ENCODE data around the gene TVP23C. TPM values are rescaled to one million over a fixed set of nuclear protein-coding genes. Genes with fewer than 3 reads are reported as not detected.

The TVP23C gene
- total RNA-seq, 2 experiments from 2014 or later: 14.8 to 16.0 TPM

GRCh38 chr17:15469260-15469659, 94.0 kb downstream of the TVP23C start:
- CTCF ChIA-PET: no interaction called here
- DNase-seq: no peak
- intact Hi-C loops (cut with DNase I, micrococcal nuclease): no loop called here

DNA sequence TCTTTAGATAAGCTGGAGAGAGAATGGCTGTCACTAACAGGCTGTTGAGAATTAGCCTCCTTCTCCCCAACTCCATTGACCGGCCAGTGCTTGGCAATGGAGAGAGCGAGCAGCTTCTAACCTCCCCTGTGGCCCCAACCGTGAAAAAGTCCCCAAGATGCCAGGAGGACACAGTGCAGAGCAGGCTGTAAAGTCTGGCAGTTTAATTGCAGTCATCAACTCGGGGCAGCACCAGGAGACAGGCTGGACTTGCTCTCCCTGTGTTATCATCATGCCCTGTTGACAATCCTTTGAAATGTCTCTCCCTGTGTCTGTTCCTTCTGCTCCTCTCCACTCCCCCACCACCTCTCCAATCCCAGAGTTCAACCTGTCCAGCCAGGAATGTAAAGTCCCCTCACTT, 95.2 kb downstream of the TVP23C start:
- CTCF ChIA-PET: no interaction called here
- TF ChIP-seq CTCF (IDR thresholded peaks at IDR 0.05): no peak
- no peak for ATAC-seq (ENCODE audit: poor library complexity)
- no peaks in the 10 kb centered on the region for H3K9me3 Mint-ChIP-seq
- POLR2A ChIA-PET: no interaction called here
- no peaks in the 10 kb centered on the region for H3K36me3 Mint-ChIP-seq (ENCODE audit: low read depth)
- H3K27me3 ChIP-seq (ENCODE audit: control insufficient read depth in 1 of 2, insufficient read depth in 2 of 2, low read length in 2 of 2): no peaks in the 10 kb centered on the region
- intact Hi-C loops (cut with DNase I, micrococcal nuclease): no loop called here
- no peak overlapping the region for H3K27ac ChIP-seq (ENCODE audit: low read depth in 1 of 2, low read length in 2 of 2)
- H3K4me1 ChIP-seq (ENCODE audit: insufficient read depth, low read length): no peaks in the 10 kb centered on the region
- H3K4me3 Mint-ChIP-seq: no peak overlapping the region
- H3K27ac Mint-ChIP-seq: no peak overlapping the region
- no peaks in the 10 kb centered on the region for H3K4me1 Mint-ChIP-seq (ENCODE audit: low read depth)
- H3K9me3 ChIP-seq (ENCODE audit: control insufficient read depth in 1 of 2, insufficient read depth in 1 of 2, low read length in 2 of 2): no peaks in the 10 kb centered on the region
- H3K27me3 Mint-ChIP-seq: no peaks in the 10 kb centered on the region
- no peaks in the 10 kb centered on the region for H3K36me3 ChIP-seq (ENCODE audit: insufficient read depth, low read length)
- H3K4me3 ChIP-seq (ENCODE audit: low read length): no peak overlapping the region
- DNase-seq: no peak

More at GRCh38 chr17:15469260-15469659, 94.0 kb downstream of the TVP23C start:
- H3K27ac ChIP-seq (ENCODE audit: low read depth in 1 of 2, low read length in 2 of 2): no peak overlapping the region
- H3K4me3 ChIP-seq (ENCODE audit: low read length): no peak overlapping the region
- Mint-ChIP-seq H3K27ac (no peak overlapping the region), H3K27me3 (no peaks in the 10 kb centered on the region), H3K4me1 (ENCODE audit: low read depth) (no peaks in the 10 kb centered on the region), H3K4me3 (no peak overlapping the region), H3K36me3 (ENCODE audit: low read depth) (no peaks in the 10 kb centered on the region), H3K9me3 (no peaks in the 10 kb centered on the region)
- H3K36me3 ChIP-seq (ENCODE audit: insufficient read depth, low read length): no peaks in the 10 kb centered on the region
- H3K4me1 ChIP-seq (ENCODE audit: insufficient read depth, low read length): no peaks in the 10 kb centered on the region
- no peaks in the 10 kb centered on the region for H3K27me3 ChIP-seq (ENCODE audit: control insufficient read depth in 1 of 2, insufficient read depth in 2 of 2, low read length in 2 of 2)
- no peak for ATAC-seq (ENCODE audit: poor library complexity)
- H3K9me3 ChIP-seq (ENCODE audit: control insufficient read depth in 1 of 2, insufficient read depth in 1 of 2, low read length in 2 of 2): no peaks in the 10 kb centered on the region
- POLR2A ChIA-PET: no interaction called here
- TF ChIP-seq CTCF (IDR thresholded peaks at IDR 0.05): no peak

DNA sequence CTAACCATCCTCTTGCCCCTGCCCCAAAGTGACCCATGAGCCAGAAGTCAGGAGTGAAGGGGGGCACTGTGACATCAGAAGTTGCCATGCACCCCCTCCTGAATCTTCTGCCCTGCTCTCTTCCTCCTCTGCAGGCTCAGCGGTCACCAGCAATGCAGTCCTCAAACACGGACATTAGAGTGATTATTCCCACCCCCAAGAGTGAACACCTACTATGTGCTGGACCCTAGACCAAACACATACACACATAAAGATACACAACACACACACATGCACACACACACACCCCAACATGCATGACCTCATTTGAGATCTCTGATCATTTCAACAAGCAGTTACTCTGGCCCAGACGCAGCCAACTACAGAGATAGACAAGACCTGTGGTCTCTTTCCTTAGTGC, 95.7 kb downstream of the TVP23C start, which contains the start of gene CDRT4:
Gene CDRT4, minus strand, starts transcription at position 30 of the 400 bp plus-strand sequence. CDS start 27,383 bp downstream, outside the sequence.
- Mint-ChIP-seq H3K4me3 (no peak within 1 kb of the TSS), H3K27me3 (no peaks in the 10 kb centered on the region), H3K4me1 (ENCODE audit: low read depth) (no peaks in the 10 kb centered on the region), H3K36me3 (ENCODE audit: low read depth) (no peaks in the 10 kb centered on the region), H3K9me3 (no peaks in the 10 kb centered on the region), H3K27ac (no peak within 1 kb of the TSS)
- CTCF ChIA-PET: no interaction called here
- ATAC-seq (ENCODE audit: poor library complexity) (no peak), DNase-seq (no peak)
- Histone ChIP-seq H3K36me3 (ENCODE audit: insufficient read depth, low read length) (no peaks in the 10 kb centered on the region), H3K27ac (ENCODE audit: low read depth in 1 of 2, low read length in 2 of 2) (no peak within 1 kb of the TSS), H3K27me3 (ENCODE audit: control insufficient read depth in 1 of 2, insufficient read depth in 2 of 2, low read length in 2 of 2) (no peaks in the 10 kb centered on the region), H3K9me3 (ENCODE audit: control insufficient read depth in 1 of 2, insufficient read depth in 1 of 2, low read length in 2 of 2) (no peaks in the 10 kb centered on the region), H3K4me1 (ENCODE audit: insufficient read depth, low read length) (no peaks in the 10 kb centered on the region), H3K4me3 (ENCODE audit: low read length) (no peak within 1 kb of the TSS)
- intact Hi-C loops (cut with DNase I, micrococcal nuclease): no loop called here
- no peak for TF ChIP-seq CTCF (IDR thresholded peaks at IDR 0.05)
- POLR2A ChIA-PET: no interaction called here
